GM18508 (cell line): ENCODE results near the gene ATOH8.

Experiments used
- ATAC-seq: cut with Tn5 transposase; IDR thresholded peaks from one replicate; pipeline ENCODE4 v1.9.1; 2021; ENCODE audit warnings: moderate number of reproducible peaks; ENCODE audit not compliant: insufficient read depth, unreplicated experiment

The ATOH8 gene

DNA sequence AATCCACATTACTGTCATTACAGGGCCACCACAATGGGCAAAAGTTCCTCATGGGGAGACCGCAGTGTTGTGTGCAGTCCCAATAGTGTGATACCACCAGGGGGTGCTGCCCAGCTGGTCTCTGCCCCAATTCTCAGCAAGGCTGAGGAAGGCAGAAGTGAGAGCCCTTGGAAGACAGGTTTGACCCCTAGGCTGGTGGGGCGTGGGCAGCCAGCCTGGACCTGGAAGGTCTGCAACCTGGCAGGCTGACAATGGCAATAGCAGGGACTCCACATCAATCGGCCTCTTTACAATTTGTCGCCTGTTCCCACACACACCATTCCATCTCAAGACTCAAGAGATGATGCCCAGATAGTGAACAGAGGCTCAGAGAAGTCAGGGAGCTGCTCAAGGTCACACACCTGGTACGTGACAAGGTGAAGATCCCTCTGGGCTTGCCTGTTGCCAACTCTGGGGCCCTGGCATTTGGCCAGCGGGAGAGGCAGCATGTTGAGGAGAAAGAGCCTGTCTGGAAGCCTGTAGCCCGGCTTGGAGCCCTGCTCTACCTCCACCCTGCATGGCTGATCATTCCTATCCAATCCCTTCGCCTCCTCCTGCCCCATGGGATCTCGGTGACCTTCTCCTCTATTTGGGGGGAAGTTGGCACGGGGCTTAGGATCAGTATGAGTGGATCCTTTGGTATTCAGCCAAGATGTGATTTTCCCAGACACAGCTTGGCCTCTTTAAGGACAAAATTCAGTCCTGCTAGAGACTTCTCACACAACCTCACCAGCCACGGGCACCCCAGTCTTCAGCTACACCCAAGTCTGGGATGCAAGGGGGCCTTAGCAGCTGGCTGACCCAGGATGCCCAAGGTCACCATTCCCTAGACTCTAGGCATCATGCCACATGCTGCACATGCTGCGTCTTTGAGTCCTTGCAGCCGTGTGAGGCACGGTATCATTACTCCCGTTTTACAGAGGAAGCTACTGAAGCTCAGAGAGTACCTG is 2.9 kb upstream of the ATOH8 start:
- no peak for ATAC-seq

GRCh38 chr2:85751627-85752026 is 2.2 kb upstream of the ATOH8 start:
- ATAC-seq: no peak

- ATAC-seq: no peak
These were observed 711 bp upstream of the ATOH8 start for GRCh38 chr2:85753035-85753524.

GRCh38 chr2:85754313-85755095 is 713 bp downstream of the ATOH8 start:
- no peak for ATAC-seq

DNA sequence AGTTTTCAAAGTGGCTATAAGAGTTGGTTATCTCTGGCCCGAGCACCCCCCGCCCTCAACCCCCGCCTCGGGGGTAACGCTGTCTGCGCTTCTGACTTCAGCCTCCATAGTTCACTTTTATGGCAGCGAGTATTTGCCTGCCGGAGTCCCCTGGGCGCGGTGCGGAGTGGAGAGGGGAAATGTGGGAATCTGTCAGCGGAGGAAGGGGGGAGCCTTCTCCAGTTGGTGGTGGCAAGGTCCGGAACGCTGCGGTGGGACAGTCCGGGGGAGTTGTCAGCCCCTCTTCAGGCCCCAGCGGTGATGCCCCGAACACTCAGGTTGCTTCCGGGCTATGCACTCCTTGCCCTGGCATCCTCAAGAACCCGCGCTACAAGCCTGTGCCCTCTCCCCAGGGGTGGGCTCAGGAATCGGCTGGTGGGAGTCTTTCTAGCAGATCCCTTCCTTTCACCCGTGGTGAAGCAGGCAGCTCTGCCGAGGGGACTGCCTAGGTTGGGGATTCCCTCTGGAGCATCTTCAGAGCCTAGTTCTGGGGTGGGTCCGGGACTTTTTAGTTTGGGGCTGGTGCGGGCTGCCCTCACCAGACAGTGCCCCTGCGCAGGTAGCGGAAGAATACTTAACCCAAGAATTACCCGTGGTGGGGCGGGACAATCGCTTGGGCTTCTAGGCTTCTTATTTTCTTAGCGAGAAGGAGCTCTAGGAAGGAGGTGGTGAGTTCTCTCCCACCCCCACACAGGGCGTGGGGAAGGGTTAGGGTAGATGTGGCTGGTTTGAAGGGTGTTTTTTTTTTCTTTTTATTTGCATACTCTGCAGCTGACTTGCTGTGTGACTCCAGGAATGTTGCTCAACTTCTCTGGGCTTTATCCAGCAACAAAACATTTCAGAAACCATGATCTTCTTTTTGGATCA is 1.6 kb downstream of the ATOH8 start:
- ATAC-seq: no peak

- ATAC-seq: no peak
These were observed 2.4 kb downstream of the ATOH8 start for GRCh38 chr2:85756195-85756594.

- no peak for ATAC-seq
These were observed 3.1 kb downstream of the ATOH8 start for GRCh38 chr2:85756822-85757435.

DNA sequence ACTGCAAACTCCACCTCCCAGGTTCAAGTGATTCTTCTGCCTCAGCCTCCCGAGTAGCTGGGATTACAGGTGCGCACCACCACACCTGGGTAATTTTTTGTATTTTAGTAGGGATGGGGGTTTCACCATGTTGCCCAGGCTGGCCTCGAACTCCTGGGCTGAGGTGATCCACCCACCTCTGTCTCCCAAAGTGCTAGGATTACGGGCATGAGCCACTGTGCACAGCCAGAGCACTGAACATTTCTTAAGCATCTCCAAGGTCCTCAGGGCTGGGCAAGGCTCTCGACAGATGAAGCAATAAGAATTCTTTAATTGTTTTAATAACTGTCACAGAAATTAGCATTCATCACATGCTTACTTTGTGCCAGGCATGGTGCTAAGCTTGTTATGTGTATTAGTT is 4.1 kb downstream of the ATOH8 start:
- ATAC-seq: no peak

GRCh38 chr2:85758361-85759256 is 4.8 kb downstream of the ATOH8 start:
- no peak for ATAC-seq

DNA sequence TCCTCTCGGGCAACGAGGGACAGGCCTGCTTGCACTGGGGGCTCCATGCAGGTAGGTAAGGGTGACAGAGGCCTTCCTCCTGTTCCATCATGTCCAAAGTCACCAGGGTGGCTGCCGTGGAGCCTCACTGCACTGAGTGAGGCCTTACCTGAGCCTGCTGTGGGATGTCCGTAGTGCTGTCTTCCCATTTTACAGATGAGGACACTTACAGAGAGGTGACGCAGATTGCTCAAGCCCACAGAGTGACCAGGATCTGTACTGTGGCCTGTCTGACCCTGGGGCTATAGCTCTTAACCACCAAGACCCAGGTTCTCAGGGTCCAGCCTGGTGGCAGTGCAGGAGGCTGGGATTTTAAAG is 5.4 kb downstream of the ATOH8 start:
- no peak for ATAC-seq

- no peak for ATAC-seq
These were observed 6.6 kb downstream of the ATOH8 start for GRCh38 chr2:85760371-85760770.

- ATAC-seq: no peak
These were observed 7.1 kb downstream of the ATOH8 start for GRCh38 chr2:85760872-85761271.

GRCh38 chr2:85761512-85761944 is 7.7 kb downstream of the ATOH8 start:
- ATAC-seq: no peak

GRCh38 chr2:85761946-85762345 is 8.2 kb downstream of the ATOH8 start:
- ATAC-seq: no peak

DNA sequence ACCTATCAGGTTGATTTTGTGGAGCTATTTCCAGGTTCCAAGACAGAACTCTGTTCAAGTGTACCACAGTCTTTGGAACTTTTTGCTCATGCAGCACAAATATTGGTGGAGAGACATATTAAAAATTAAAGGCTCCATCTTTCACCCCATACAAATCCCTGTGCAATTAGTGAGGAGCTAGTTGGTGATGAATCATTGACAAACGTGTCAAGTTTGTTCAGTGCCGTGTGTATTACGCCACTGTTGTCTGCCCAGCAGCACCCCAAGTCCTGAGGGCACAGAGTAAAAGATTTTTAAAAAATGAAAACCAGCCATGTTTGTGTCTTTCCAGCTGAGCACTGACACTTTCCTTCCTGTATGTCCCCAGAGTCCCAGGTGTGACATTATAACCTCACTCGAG is 9.3 kb downstream of the ATOH8 start:
- no peak for ATAC-seq

DNA sequence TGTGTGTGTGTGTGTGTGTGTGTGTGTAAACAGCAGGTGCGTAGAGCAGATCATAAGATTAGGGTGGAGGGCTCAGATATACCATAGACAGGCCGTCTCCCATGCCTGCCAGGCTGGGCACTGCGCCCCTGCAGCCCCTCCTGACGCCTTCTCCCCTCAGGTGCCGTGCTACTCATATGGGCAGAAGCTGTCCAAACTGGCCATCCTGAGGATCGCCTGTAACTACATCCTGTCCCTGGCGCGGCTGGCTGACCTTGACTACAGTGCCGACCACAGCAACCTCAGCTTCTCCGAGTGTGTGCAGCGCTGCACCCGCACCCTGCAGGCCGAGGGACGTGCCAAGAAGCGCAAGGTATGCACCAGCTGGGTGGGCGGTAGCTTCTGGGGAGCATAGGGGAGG is 10.0 kb downstream of the ATOH8 start:
- no peak for ATAC-seq

GRCh38 chr2:85765081-85765731 is 11.4 kb downstream of the ATOH8 start:
- no peak for ATAC-seq

DNA sequence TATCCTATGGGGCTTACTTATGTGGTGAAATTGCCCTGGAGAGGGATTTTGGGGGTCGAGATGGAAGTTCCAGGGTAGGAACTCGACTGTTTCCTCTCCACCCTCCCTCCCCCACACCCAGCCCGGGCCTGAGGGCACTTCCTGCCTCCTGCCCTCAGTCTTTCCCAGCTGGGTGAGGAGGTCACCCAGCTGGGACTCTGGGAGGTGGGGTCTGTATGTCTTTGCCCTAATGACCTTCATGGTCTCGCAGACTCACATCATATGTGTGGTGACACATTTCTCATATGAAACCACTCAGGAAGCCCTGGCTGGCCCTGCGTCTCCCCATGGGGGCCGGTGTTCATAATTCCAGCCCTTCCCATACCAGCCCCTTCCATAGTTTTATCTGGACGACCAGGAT is 12.4 kb downstream of the ATOH8 start:
- no peak for ATAC-seq
